ENCODE measurements around the gene TBC1D3D.
"Not testable (repeated sequence)": the region's sequence is repeated elsewhere in the genome, so short reads cannot be mapped to it uniquely, and the experiment has no call there.

Gene TBC1D3D

GRCh38 chr17:38003676-38004075 is at the start of gene TBC1D3D:
Gene TBC1D3D, plus strand, starts transcription at chr17:38003976. Its CDS starts 1,585 bp downstream, at chr17:38005561.
- not testable (repeated sequence) for DNase-seq

GRCh38 chr17:37988960-37989359 is 14.8 kb upstream of the TBC1D3D start, which contains the start of gene TBC1D3L:
Gene TBC1D3L, minus strand, starts transcription at chr17:37989060. Its CDS starts 1,540 bp downstream, at chr17:37987520.
- DNase-seq, result not testable (repeated sequence)

Measured in HCEC 1CT (cell line).